GM12878 (cell line): Measurements from ENCODE around the gene ETFRF1. TPM values are rescaled to one million over a fixed set of nuclear protein-coding genes. Genes with fewer than 3 reads are reported as not detected.
A peak's percentile ranks its signal among the peaks of the same experiment; 100 is the strongest.

ENCODE experiments used
- BACH1 ChIP-seq: fragments of 450-650 bp; IDR thresholded peaks from 2 replicates; pipeline ENCODE4 v1.6.1; 2017; ENCODE audit warnings: mild to moderate bottlenecking, borderline replicate concordance
- CHD2 ChIP-seq: IDR thresholded peaks from 2 replicates; pipeline ENCODE4 v1.6.1; 2011; ENCODE audit warnings: low read depth, low read length, improper control_type of control experiment, borderline replicate concordance
- EED ChIP-seq: sonication (generic); IDR thresholded peaks from 2 replicates; pipeline ENCODE4 v1.6.1; 2016; ENCODE audit warnings: antibody characterized with exemption, low read depth
- ESRRA ChIP-seq: IDR thresholded peaks from 2 replicates; pipeline ENCODE4 v1.6.1; 2012; ENCODE audit warnings: mild to moderate bottlenecking, low read length, improper control_type of control experiment
- FOS ChIP-seq: IDR thresholded peaks from 3 replicates; pipeline ENCODE4 v1.6.1; 2011; ENCODE audit warnings: borderline replicate concordance; ENCODE audit not compliant: insufficient read length; ENCODE audit errors: extremely low read depth
- FOXK2 ChIP-seq: fragments of 450-650 bp; IDR thresholded peaks from 2 replicates; pipeline ENCODE4 v1.6.1; 2017; ENCODE audit warnings: mild to moderate bottlenecking, moderate library complexity
- HSF1 ChIP-seq: fragments of 150-350 bp; IDR thresholded peaks from 2 replicates; pipeline ENCODE4 v1.6.1; 2014; ENCODE audit warnings: mild to moderate bottlenecking, low read depth, low read length
- IRF5 ChIP-seq: fragments of 450-650 bp; IDR thresholded peaks from 2 replicates; pipeline ENCODE4 v1.6.1; 2017; ENCODE audit warnings: borderline replicate concordance
- JUND ChIP-seq: IDR thresholded peaks from 2 replicates; pipeline ENCODE4 v1.6.1; 2012; ENCODE audit warnings: low read depth, mild to moderate bottlenecking, low read length, improper control_type of control experiment, moderate library complexity
- MAX ChIP-seq: IDR thresholded peaks from 2 replicates; pipeline ENCODE4 v1.6.1; 2012; ENCODE audit warnings: low read depth, low read length, improper control_type of control experiment
- MEF2B ChIP-seq: fragments of 450-650 bp; IDR thresholded peaks from 2 replicates; pipeline ENCODE4 v1.6.1; 2018; ENCODE audit warnings: mild to moderate bottlenecking, moderate library complexity; ENCODE audit not compliant: partially characterized antibody, poor library complexity, severe bottlenecking
- MLLT1 ChIP-seq: fragments of 450-650 bp; IDR thresholded peaks from 2 replicates; pipeline ENCODE4 v1.6.1; 2016; ENCODE audit warnings: mild to moderate bottlenecking
- MYC ChIP-seq: IDR thresholded peaks from 2 replicates; pipeline ENCODE4 v1.6.1; 2011; ENCODE audit warnings: mild to moderate bottlenecking, low read length, moderate library complexity, inconsistent platforms; ENCODE audit not compliant: insufficient read depth, insufficient replicate concordance, insufficient read length, severe bottlenecking
- POLR2A ChIP-seq: IDR thresholded peaks from 2 replicates; pipeline ENCODE4 v1.6.1; 2011; ENCODE audit warnings: low read depth, mild to moderate bottlenecking, low read length
- RAD21 ChIP-seq: IDR thresholded peaks from 2 replicates; pipeline ENCODE4 v1.6.1; 2011; ENCODE audit warnings: mild to moderate bottlenecking, low read depth, low read length, moderate library complexity; ENCODE audit not compliant: insufficient read depth
- RELA ChIP-seq: fragments of 450-650 bp; IDR thresholded peaks from 2 replicates; pipeline ENCODE4 v1.8.0; 2014; ENCODE audit warnings: borderline replicate concordance; ENCODE audit not compliant: partially characterized antibody
- RELB ChIP-seq: fragments of 450-650 bp; IDR thresholded peaks from 2 replicates; pipeline ENCODE4 v1.6.1; 2017; ENCODE audit warnings: low read depth, mild to moderate bottlenecking, moderate library complexity
- RFX5 ChIP-seq: IDR thresholded peaks from 2 replicates; pipeline ENCODE4 v1.6.1; 2011; ENCODE audit warnings: low read depth, low read length, improper control_type of control experiment
- SKIL ChIP-seq: fragments of 450-650 bp; IDR thresholded peaks from 2 replicates; pipeline ENCODE4 v1.6.1; 2017; ENCODE audit warnings: mild to moderate bottlenecking, low read depth, inconsistent platforms; ENCODE audit not compliant: poor library complexity, severe bottlenecking
- SREBF1 ChIP-seq: IDR thresholded peaks from 2 replicates; pipeline ENCODE4 v1.6.1; 2012; ENCODE audit warnings: mild to moderate bottlenecking, low read length
- ZNF217 ChIP-seq: fragments of 450-650 bp; IDR thresholded peaks from 2 replicates; pipeline ENCODE4 v1.6.1; 2017; ENCODE audit warnings: antibody characterized with exemption, mild to moderate bottlenecking
- ZNF622 ChIP-seq: fragments of 450-650 bp; IDR thresholded peaks from 2 replicates; pipeline ENCODE4 v1.6.1; 2017; ENCODE audit warnings: mild to moderate bottlenecking, inconsistent platforms
- polyA plus RNA-seq, 11 experiments: library from polyadenylated mRNA; depleted of rRNA in 4 of 11; unstranded in 6 of 11; stranded (reverse) in 5 of 11; fragments of >200 nt; fragmentation: Nextera tagmentation in 4 of 11; fragmentation: Illumina TruSeq in 1 of 11; extraction: Ambion mirVana in 4 of 11; extraction: Trizol in 1 of 11; gene quantifications; 1 replicate in 1 of 11; 2 replicates in 10 of 11; pipeline versions ENCODE4 v1.2.1 to v1.2.3, GENCODE V29; 2011 to 2016; ENCODE audit warnings: inconsistent platforms in 2 of 11, missing spikeins in 2 of 11, low read depth in 1 of 11
- total RNA-seq, 4 experiments: library from RNA; depleted of rRNA in 3 of 4; stranded (reverse); fragments of >200 nt in 3 of 4; fragmentation: Illumina TruSeq in 1 of 4; extraction: Trizol in 1 of 4; gene quantifications; 2 replicates each; pipeline versions ENCODE4 v1.2.1 to v1.2.3, GENCODE V29; 2013 to 2021

ETFRF1 gene
- total and polyA plus RNA-seq, 10 of the 15 experiments (the other 5 are each of a cell fraction or from before 2014, with no cell fraction given) = 9.9 to 59.6 (median 26.2) TPM

GRCh38 chr12:25249931-25250738 lies 55.1 kb downstream of the ETFRF1 start (continued):
- TF ChIP-seq RAD21 (no peak), MLLT1 (0 out of 2 replicates have a peak, but pooled peaks have one; percentile 12), RELB (peak; percentile 24; the same call in 1 of the 2 replicates), POLR2A (no peak), FOXK2 (no peak), BACH1 (no peak), MYC (no peak), MAX (no peak), RELA (no peak), EED (no peak), SREBF1 (no peak), ESRRA (no peak), RFX5 (no peak), CHD2 (no peak), HSF1 (no peak), SKIL (no peak), FOS (no peak), MEF2B (no peak), ZNF217 (no peak), IRF5 (no peak), ZNF622 (no peak), JUND (no peak)
